HepG2 (cell line): Measurements from ENCODE around the gene TMEM217. TPM values are rescaled to one million over a fixed set of nuclear protein-coding genes. Genes with fewer than 3 reads are reported as not detected.
A peak's percentile ranks its signal among the peaks of the same experiment; 100 is the strongest.

Experiments
- ATAC-seq: fragments of 200-7000 bp; cut with Tn5 transposase; 3 replicates; pipeline ENCODE4 v1.9.1; 2020; ENCODE audit warnings: mild to moderate bottlenecking, moderate library complexity
- BruUV-seq: library from RNA; stranded (reverse); fragments of 400-500 nt; replicated peaks from 2 replicates; lab custom pipeline; 2021; lab: Mats Ljungman, UMichigan
- CTCF ChIA-PET: fragments of 300-600 bp; formaldehyde crosslinking; extraction: SDS; loops from one replicate; lab custom pipeline; 2021; ENCODE audit warnings: low total read pairs, inconsistent platforms, low intra/inter-chr PET ratio; lab: Yijun Ruan, JAX
- POLR2A ChIA-PET: fragments of 350-600 bp; sonication (Branson Sonifier 250); formaldehyde crosslinking; loops from one replicate; lab custom pipeline; 2020; ENCODE audit warnings: antibody characterized with exemption, inconsistent platforms; lab: Yijun Ruan, JAX
- DNase-seq: peaks from one replicate; pipeline ENCODE4 v3.0.0-alpha.2; 2015; ENCODE audit warnings: low spot score
- FAIRE-seq: peaks from 3 replicates; lab custom pipeline; 2011; peaks lifted over from hg19 to GRCh38; lab: Jason Lieb, UNC
- H2AFZ ChIP-seq: one replicate; pipeline ENCODE4 v1.6.1; 2011; ENCODE audit warnings: low read length, inconsistent platforms
- H3K27ac ChIP-seq: fragments of 300-600 bp; 3 replicates; pipeline ENCODE4 v1.8.0; 2011; ENCODE audit warnings: mixed run types, mild to moderate bottlenecking, mixed read lengths, low read length, inconsistent platforms; ENCODE audit not compliant: insufficient read depth; ENCODE audit errors: extremely low read length
- H3K27me3 ChIP-seq, 2 experiments: fragments of 200-600 bp in 1 of 2; 2 replicates in 1 of 2; 3 replicates in 1 of 2; pipeline versions ENCODE4 v1.6.0 to v1.8.0; 2011; ENCODE audit warnings: low read length in 2 of 2, mild to moderate bottlenecking in 2 of 2, moderate library complexity in 2 of 2, inconsistent platforms in 1 of 2; ENCODE audit not compliant: insufficient read depth in 2 of 2, control insufficient read depth in 1 of 2
- H3K36me3 ChIP-seq, 2 experiments: fragments of 200-600 bp in 1 of 2; replicated peaks in 1 of 2; 2 replicates in 1 of 2; 3 replicates in 1 of 2; pipeline versions ENCODE4 v1.5.1 to v1.8.0; 2011; ENCODE audit warnings: low read length in 2 of 2, inconsistent platforms in 1 of 2; ENCODE audit not compliant: insufficient read depth in 2 of 2, control insufficient read depth in 1 of 2
- H3K4me1 ChIP-seq: 2 replicates; pipeline ENCODE4 v1.5.1; 2012; ENCODE audit warnings: low read length, inconsistent platforms; ENCODE audit not compliant: insufficient read depth
- H3K4me2 ChIP-seq: 2 replicates; pipeline ENCODE4 v1.6.0; 2011; ENCODE audit warnings: low read depth, low read length, inconsistent platforms
- H3K4me3 ChIP-seq, 3 experiments: fragments of 200-600 bp in 1 of 3; sonication (generic), shearing (Covaris generic) in 1 of 3; replicated peaks in 1 of 3; 2 replicates each; pipeline ENCODE4 v1.5.1; 2011 to 2016; ENCODE audit warnings: low read length in 3 of 3, inconsistent platforms in 2 of 3, low read depth in 2 of 3, mild to moderate bottlenecking in 2 of 3, control low read depth in 1 of 3, mixed read lengths in 1 of 3; ENCODE audit not compliant: insufficient read depth in 1 of 3
- H3K79me2 ChIP-seq: one replicate; pipeline ENCODE4 v1.6.1; 2011; ENCODE audit warnings: low read length, inconsistent platforms; ENCODE audit not compliant: insufficient read depth
- H3K9ac ChIP-seq: 2 replicates; pipeline ENCODE4 v1.6.0; 2011; ENCODE audit warnings: mild to moderate bottlenecking, low read depth, low read length, inconsistent platforms; ENCODE audit not compliant: insufficient read depth
- H3K9me3 ChIP-seq: 2 replicates; pipeline ENCODE4 v1.5.1; 2012; ENCODE audit warnings: mild to moderate bottlenecking, low read length
- H4K20me1 ChIP-seq: 2 replicates; pipeline ENCODE4 v1.6.0; 2011; ENCODE audit warnings: inconsistent platforms, mild to moderate bottlenecking, low read length, moderate library complexity; ENCODE audit not compliant: insufficient read depth
- ARID2 ChIP-seq: sonication (generic); formaldehyde crosslinking; IDR thresholded peaks from 2 replicates; pipeline ENCODE4 v1.8.1; 2022; ENCODE audit warnings: mild to moderate bottlenecking, missing genetic modification reagents, borderline replicate concordance
- HNRNPK ChIP-seq: fragments of 200-400 bp; formaldehyde crosslinking; IDR thresholded peaks from 2 replicates; pipeline ENCODE4 v1.6.1; 2018; ENCODE audit warnings: low read length, low read depth, moderate library complexity, mild to moderate bottlenecking; ENCODE audit not compliant: poor library complexity, severe bottlenecking
- IKZF1 ChIP-seq: fragments of 450-650 bp; IDR thresholded peaks from 2 replicates; pipeline ENCODE4 v1.7.1; 2016
- NAIF1 ChIP-seq: sonication (generic); formaldehyde crosslinking; IDR thresholded peaks from 2 replicates; pipeline ENCODE4 v1.5.0; 2020; ENCODE audit warnings: mild to moderate bottlenecking, missing genetic modification reagents, borderline replicate concordance
- SNAPC2 ChIP-seq: sonication (generic); formaldehyde crosslinking; IDR thresholded peaks from 2 replicates; pipeline ENCODE4 v1.8.1; 2022; ENCODE audit warnings: mild to moderate bottlenecking, missing genetic modification reagents
- U2AF1 ChIP-seq: fragments of 200-400 bp; formaldehyde crosslinking; optimal IDR thresholded peaks from 2 replicates; pipeline ENCODE3; 2017; ENCODE audit warnings: mild to moderate bottlenecking, low read depth, low read length
- ZNF121 ChIP-seq: sonication (generic); formaldehyde crosslinking; IDR thresholded peaks from 2 replicates; pipeline ENCODE4 v1.5.0; 2020; ENCODE audit warnings: mild to moderate bottlenecking, missing genetic modification reagents
- ZNF367 ChIP-seq: sonication (generic); formaldehyde crosslinking; IDR thresholded peaks from 2 replicates; pipeline ENCODE4 v1.4.0; 2020; ENCODE audit warnings: missing genetic modification reagents, borderline replicate concordance
- ZSCAN21 ChIP-seq: sonication (generic); formaldehyde crosslinking; IDR thresholded peaks from 2 replicates; pipeline ENCODE4 v1.8.0; 2022; ENCODE audit warnings: mild to moderate bottlenecking, missing genetic modification reagents, moderate library complexity, borderline replicate concordance
- WGBS: methylation state at CpG from one replicate; pipeline ENCODE4 v1.1.6; 2017; ENCODE audit warnings: low lambda C conversion rate; 5-methylcytosine and 5-hydroxymethylcytosine counted together
- in situ Hi-C: cut with HindIII; loops from 2 replicates; pipeline ENCODE4 v1.10.0; 2017; ENCODE audit warnings: low pct_unique_long_range_greater_than_20kb; ENCODE audit not compliant: extremely low pct_ligation_motif_present
- intact Hi-C: fragments of 100-400 bp; cut with micrococcal nuclease; formaldehyde crosslinking; loops from one replicate; pipeline ENCODE4 v1.10.0; 2022; ENCODE audit not compliant: unreplicated experiment
- polyA plus RNA-seq, 8 experiments: library from polyadenylated mRNA; depleted of rRNA in 3 of 8; stranded (reverse) in 7 of 8; unstranded in 1 of 8; fragments of >200 nt; fragmentation: Illumina TruSeq in 4 of 8; extraction: Trizol in 4 of 8; gene quantifications; 2 replicates each; pipeline versions ENCODE4 v1.2.1 to v1.2.3, GENCODE V29; 2011 to 2016; ENCODE audit warnings: low read depth in 4 of 8, missing spikeins in 1 of 8, mixed read lengths in 1 of 8; ENCODE audit not compliant: insufficient read depth in 1 of 8
- total RNA-seq, 5 experiments: library from RNA; depleted of rRNA; stranded (reverse); fragments of >200 nt; fragmentation: Illumina TruSeq; extraction: Trizol; gene quantifications; 2 replicates each; pipeline ENCODE4 v1.2.3, GENCODE V29; 2016; ENCODE audit warnings: low read depth in 1 of 5
- TF ChIP-seq, protein P1 (sequence below): sonication (generic); formaldehyde crosslinking; IDR thresholded peaks from 2 replicates; pipeline ENCODE4 v1.5.1; 2020; ENCODE audit warnings: missing genetic modification reagents, mild to moderate bottlenecking, borderline replicate concordance

Gene TMEM217
- total and polyA plus RNA-seq, 2 of the 13 experiments (the other 11 are each of a cell fraction or from before 2014, with no cell fraction given), result 2.3 to 3.4 TPM

GRCh38 chr6:37258405-37259105 lies 611 bp upstream of the TMEM217 start (continued):
- 0 out of 2 replicates have a peak, but pooled peaks have one; percentile 4 for TF ChIP-seq ZNF367 (CRISPR knock-in tag)

- H3K4me2 ChIP-seq, result peak overlapping the region; percentile 89
- DNase-seq (no peak), ATAC-seq (no peak), FAIRE-seq (no peak)
- H3K79me2 ChIP-seq, result peaks cover 37% of the 10 kb centered on the region
- CTCF ChIA-PET, result no interaction called here
- WGBS, result 2% methylated on average over 9 of the region's 9 CpGs
- H3K9me3 ChIP-seq, result no peaks in the 10 kb centered on the region
- H3K27me3 ChIP-seq, result no peaks in the 10 kb centered on the region; a peak in 1 of 5 replicates
- H4K20me1 ChIP-seq, result peaks cover 4% of the 10 kb centered on the region; the same call in 1 of the 2 replicates
- TF ChIP-seq SNAPC2 (CRISPR knock-in tag) (0 out of 2 replicates have a peak, but pooled peaks have one; percentile 49), ARID2 (CRISPR knock-in tag) (0 out of 2 replicates have a peak, but pooled peaks have one; percentile 39), HNRNPK (peak; percentile 3), U2AF1 (peak; percentile 61), ZSCAN21 (CRISPR knock-in tag) (0 out of 2 replicates have a peak, but pooled peaks have one; percentile 12), ZNF121 (CRISPR knock-in tag) (no peak), NAIF1 (CRISPR knock-in tag) (0 out of 2 replicates have a peak, but pooled peaks have one; percentile 3), IKZF1 (no peak)
- TF ChIP-seq, protein P1, sequence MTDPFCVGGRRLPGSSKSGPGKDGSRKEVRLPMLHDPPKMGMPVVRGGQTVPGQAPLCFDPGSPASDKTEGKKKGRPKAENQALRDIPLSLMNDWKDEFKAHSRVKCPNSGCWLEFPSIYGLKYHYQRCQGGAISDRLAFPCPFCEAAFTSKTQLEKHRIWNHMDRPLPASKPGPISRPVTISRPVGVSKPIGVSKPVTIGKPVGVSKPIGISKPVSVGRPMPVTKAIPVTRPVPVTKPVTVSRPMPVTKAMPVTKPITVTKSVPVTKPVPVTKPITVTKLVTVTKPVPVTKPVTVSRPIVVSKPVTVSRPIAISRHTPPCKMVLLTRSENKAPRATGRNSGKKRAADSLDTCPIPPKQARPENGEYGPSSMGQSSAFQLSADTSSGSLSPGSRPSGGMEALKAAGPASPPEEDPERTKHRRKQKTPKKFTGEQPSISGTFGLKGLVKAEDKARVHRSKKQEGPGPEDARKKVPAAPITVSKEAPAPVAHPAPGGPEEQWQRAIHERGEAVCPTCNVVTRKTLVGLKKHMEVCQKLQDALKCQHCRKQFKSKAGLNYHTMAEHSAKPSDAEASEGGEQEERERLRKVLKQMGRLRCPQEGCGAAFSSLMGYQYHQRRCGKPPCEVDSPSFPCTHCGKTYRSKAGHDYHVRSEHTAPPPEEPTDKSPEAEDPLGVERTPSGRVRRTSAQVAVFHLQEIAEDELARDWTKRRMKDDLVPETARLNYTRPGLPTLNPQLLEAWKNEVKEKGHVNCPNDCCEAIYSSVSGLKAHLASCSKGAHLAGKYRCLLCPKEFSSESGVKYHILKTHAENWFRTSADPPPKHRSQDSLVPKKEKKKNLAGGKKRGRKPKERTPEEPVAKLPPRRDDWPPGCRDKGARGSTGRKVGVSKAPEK (CRISPR knock-in tag), result no peak
- in situ Hi-C loops, result no loop called here
- POLR2A ChIA-PET, result interaction anchor here (0.5 to 2.7 kb wide), 10 partner anchors 11 to 383 kb away, joined by 3 to 54 read pairs (median 6); partner anchors contain the start of gene PPIL1
- peaks cover 53% of the 10 kb centered on the region for H3K4me1 ChIP-seq
- H3K9ac ChIP-seq, result peak overlapping the region; percentile 45
- BruUV-seq, result no TSS peak
- no peaks in the 10 kb centered on the region for H3K36me3 ChIP-seq
- H2AFZ ChIP-seq, result peak overlapping the region; percentile 58
- intact Hi-C loops, result loop anchor here (1.0 kb wide), 1 partner anchor 35 kb away; no protein-coding TSS in a partner anchor
- peak overlapping the region; percentile 94 to 98 (median 97) for H3K4me3 ChIP-seq
- H3K27ac ChIP-seq, result peak overlapping the region; percentile 2
These were observed 667 bp downstream of the TMEM217 start for GRCh38 chr6:37257320-37257633.
